ENCODE results near the gene USP6.
"Not testable (repeated sequence)": the region's sequence is repeated elsewhere in the genome, so short reads cannot be mapped to it uniquely, and the experiment has no call there.

USP6 gene

GRCh38 chr17:5136580-5137412, 21.0 kb downstream of the USP6 start:
- DNase-seq, result not testable (repeated sequence)

- not testable (repeated sequence) for DNase-seq
Observed at GRCh38 chr17:5137511-5138197, 21.8 kb downstream of the USP6 start.

- DNase-seq, result not testable (repeated sequence)
Observed at GRCh38 chr17:5138198-5138544, 22.3 kb downstream of the USP6 start.

- no peak for DNase-seq
Observed at GRCh38 chr17:5138616-5139457, 23.0 kb downstream of the USP6 start.

GRCh38 chr17:5139458-5139732, 23.6 kb downstream of the USP6 start:
- DNase-seq, result no peak

GRCh38 chr17:5142877-5143276, 27.0 kb downstream of the USP6 start:
- DNase-seq, result not testable (repeated sequence)

- DNase-seq, result not testable (repeated sequence)
Observed at GRCh38 chr17:5146122-5146521, 30.3 kb downstream of the USP6 start.

GRCh38 chr17:5160702-5161101, 44.9 kb downstream of the USP6 start:
- not testable (repeated sequence) for DNase-seq

- DNase-seq, result not testable (repeated sequence)
Observed at GRCh38 chr17:5161793-5162192, 46.0 kb downstream of the USP6 start.

GRCh38 chr17:5164436-5164835, 48.6 kb downstream of the USP6 start:
- no peak for DNase-seq

GRCh38 chr17:5165791-5166564, 50.1 kb downstream of the USP6 start:
- DNase-seq, result not testable (repeated sequence)

- not testable (repeated sequence) for DNase-seq
Observed at GRCh38 chr17:5175027-5175426, 59.2 kb downstream of the USP6 start.

- no peak for DNase-seq
Observed at GRCh38 chr17:5179003-5179402, 63.2 kb downstream of the USP6 start.

- no peak for DNase-seq
Observed at GRCh38 chr17:5181509-5182305, 65.9 kb downstream of the USP6 start.

- DNase-seq, result no peak
Observed at GRCh38 chr17:5182597-5183409, 67.0 kb downstream of the USP6 start.

- DNase-seq, result no peak
Observed at GRCh38 chr17:5183410-5183793, 67.6 kb downstream of the USP6 start.

- DNase-seq, result peak; percentile 54
Observed at GRCh38 chr17:5184288-5184687, 68.5 kb downstream of the USP6 start.

- DNase-seq, result peak; percentile 98
Observed at GRCh38 chr17:5191541-5192417, 75.9 kb downstream of the USP6 start, which contains the start of gene ZNF594. Gene ZNF594, minus strand, starts transcription at chr17:5191868. Its CDS starts 7,612 bp downstream, at chr17:5184256.

- DNase-seq, result no peak
Observed at GRCh38 chr17:5194346-5194745, 78.5 kb downstream of the USP6 start.

GRCh38 chr17:5198472-5198871, 82.6 kb downstream of the USP6 start:
- DNase-seq, result no peak
